HG02623 (cell line): Measurements from ENCODE around the gene GPHB5.

Experiments
- ATAC-seq: cut with Tn5 transposase; IDR thresholded peaks from one replicate; pipeline ENCODE4 v1.9.1; 2021; ENCODE audit warnings: moderate library complexity; ENCODE audit not compliant: unreplicated experiment

Gene GPHB5

DNA sequence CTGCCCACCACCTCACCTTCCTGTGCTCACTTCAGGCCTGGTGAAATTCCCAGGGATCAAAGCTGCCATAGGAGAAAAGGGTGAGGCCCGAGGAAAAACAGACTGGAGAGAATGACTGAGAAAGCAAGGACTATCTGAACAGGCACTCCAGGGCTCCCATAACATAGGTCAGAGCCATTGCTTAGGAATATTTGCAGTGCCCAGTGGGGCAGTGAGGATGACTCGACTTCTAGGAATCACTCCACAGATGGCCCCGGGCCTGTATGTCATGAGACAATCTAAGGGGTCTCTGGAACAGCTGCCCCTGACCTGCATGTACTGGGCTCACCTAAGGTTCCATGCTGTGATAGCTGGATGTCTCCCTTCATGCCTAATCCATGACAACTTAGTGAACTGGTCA lies 51.6 kb downstream of the GPHB5 start:
- no peak for ATAC-seq

DNA sequence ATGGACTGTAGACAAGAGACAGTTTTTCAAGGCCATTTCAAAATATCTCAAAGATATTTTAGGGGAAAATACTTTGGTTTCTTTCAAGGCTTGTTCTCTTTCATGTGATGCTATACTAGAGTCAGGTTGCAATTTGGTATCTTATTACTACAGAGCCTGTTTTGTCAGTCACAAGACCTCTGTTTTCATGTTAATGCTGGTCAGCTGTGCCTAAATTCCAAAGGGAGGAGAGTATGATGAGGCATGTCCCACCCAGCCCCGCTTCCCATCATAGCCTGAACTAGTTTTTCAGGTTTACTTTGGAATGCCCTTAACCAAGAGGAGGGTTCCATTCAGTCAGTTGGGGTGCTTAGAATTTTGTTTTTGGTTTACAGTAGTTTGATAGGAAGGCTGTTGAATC lies 52.6 kb downstream of the GPHB5 start:
- no peak for ATAC-seq
